Activated CD4-positive, alpha-beta T cell treated with anti-CD3 and anti-CD28 coated beads, Interleukin-2, amount 50 U/mL, for 1 hour (primary cell): ENCODE results near the gene MTMR3.
"Not testable (repeated sequence)": the region's sequence is repeated elsewhere in the genome, so short reads cannot be mapped to it uniquely, and the experiment has no call there.

Source experiments
- DNase-seq: peaks from one replicate; pipeline ENCODE4 v3.0.0-alpha.2; 2020

Gene MTMR3

DNA sequence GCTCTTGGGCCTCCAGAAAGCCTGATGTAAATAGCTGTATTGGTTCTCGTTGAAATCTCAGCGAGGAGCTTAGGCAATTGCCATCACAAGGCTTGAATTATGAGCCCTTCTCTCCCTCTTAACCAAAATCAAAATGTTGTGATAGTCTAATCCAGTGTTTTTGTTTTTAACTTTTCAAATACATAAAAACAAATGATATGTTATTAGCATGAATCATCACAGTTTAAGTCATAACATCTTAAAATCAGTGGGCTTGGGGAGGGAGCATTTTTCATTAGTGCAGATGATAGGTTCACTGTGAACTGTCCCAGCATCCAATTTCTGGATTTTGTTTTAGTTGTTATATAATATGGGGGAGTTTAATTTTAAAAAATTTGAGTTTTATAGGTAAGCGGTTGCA lies 148.4 kb downstream of the MTMR3 start:
- no peak for DNase-seq

- DNase-seq, result no peak
Observed at GRCh38 chr22:30031764-30032455, 148.9 kb downstream of the MTMR3 start.

DNA sequence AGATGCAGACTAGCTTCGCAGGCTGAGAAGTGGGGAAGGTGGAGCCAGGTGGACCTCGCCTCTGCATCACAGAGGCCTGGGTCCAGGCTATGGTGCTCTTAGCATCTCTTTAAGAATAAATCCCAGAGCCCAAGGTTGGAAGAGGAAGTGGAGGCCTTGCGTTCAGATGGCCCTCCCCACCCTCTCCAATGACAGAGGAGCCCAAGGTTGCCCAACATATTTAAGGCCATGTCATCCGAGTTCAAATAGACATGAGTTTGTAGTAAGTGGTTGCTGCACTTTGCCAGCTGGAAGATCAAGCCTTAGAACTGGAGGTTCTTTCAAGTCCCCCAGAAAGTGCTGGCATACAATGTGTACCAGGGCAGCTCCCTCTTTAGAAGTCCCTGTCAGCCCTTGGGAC lies 150.2 kb downstream of the MTMR3 start:
- DNase-seq, result no peak

- no peak for DNase-seq
Observed at GRCh38 chr22:30033901-30034300, 150.9 kb downstream of the MTMR3 start.

DNA sequence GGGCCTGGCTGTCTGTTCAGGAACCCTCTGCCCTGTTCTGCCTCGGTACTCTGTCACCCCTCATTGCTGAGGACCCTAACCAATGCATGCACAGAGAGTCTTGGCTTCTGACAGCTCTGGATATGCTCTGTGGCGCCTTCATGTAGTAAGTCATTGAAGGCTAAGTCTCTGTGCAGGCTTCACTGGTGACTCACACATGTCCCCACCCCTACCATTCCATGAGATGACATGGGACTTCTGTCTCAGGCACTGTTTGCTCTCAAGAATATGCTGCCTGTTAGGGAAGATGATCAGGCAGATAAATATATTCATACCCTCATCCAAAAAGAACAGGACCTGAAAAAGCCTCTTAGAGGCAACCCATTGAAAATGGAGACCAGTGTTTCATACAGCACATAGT lies 153.7 kb downstream of the MTMR3 start:
- DNase-seq, result no peak

GRCh38 chr22:30038219-30038618 lies 155.2 kb downstream of the MTMR3 start:
- no peak for DNase-seq

GRCh38 chr22:30040499-30041260 lies 157.7 kb downstream of the MTMR3 start:
- DNase-seq, result no peak

DNA sequence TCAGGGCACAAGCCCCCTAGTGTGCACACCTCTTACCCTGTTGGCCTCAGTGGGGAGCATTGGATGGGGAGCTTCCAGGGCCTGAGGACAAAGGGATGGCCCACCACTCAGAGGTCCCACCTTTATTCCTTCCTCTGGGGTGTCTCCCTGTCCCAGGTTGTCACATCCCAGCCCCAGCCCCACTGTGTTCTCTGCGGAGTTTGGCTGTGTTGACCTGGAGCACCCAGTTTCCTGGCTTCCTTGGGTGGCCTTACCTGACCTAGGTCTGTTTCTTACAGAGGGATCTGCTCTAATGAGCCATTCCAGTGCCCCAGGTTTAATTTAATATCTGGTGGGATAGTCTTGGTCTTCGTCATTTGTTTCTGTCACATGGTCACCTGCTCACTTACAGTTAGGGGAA lies 158.5 kb downstream of the MTMR3 start:
- no peak for DNase-seq

DNA sequence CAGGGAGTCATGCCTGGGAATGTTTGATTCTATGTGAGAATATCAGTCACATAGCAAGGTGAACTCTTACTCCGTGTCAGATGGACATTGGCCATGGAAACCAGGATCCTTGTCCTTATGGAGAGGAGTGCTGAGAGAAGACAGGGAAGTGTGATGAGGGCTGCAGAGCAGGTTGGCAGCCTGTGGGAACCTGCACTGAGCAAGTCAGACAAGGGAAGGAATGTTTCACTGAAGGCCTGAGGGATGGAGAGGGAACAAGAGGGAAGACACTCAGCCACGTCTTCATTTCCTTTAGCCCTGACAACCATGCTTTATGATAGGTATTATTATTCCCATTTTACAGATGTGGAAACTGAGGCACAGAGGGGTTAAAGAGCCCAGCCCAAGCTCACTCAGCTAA lies 158.9 kb downstream of the MTMR3 start:
- no peak for DNase-seq

GRCh38 chr22:30043161-30043560 lies 160.2 kb downstream of the MTMR3 start:
- no peak for DNase-seq

GRCh38 chr22:30044369-30044768 lies 161.4 kb downstream of the MTMR3 start:
- no peak for DNase-seq

- DNase-seq, result no peak
Observed at GRCh38 chr22:30044881-30045493, 162.0 kb downstream of the MTMR3 start.

DNA sequence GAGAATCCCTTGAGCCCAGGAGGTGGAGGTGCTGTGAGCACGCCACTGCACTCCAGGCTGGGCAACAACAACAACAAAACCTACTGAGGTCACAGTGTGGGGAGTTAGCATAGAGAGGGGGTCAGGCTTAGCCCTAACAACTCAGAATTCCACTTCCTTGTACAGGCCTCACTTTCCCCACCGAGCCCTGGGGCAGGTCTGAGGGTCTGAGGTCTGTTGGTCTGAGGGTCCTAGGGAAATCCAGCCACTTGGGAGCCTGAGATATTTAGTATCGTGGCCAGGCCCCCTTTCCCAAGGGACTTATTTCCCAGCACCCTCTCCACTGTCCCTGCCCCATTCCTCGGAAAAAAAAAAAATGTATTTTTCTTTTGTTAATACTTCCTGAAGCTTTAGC lies 162.5 kb downstream of the MTMR3 start:
- no peak for DNase-seq

DNA sequence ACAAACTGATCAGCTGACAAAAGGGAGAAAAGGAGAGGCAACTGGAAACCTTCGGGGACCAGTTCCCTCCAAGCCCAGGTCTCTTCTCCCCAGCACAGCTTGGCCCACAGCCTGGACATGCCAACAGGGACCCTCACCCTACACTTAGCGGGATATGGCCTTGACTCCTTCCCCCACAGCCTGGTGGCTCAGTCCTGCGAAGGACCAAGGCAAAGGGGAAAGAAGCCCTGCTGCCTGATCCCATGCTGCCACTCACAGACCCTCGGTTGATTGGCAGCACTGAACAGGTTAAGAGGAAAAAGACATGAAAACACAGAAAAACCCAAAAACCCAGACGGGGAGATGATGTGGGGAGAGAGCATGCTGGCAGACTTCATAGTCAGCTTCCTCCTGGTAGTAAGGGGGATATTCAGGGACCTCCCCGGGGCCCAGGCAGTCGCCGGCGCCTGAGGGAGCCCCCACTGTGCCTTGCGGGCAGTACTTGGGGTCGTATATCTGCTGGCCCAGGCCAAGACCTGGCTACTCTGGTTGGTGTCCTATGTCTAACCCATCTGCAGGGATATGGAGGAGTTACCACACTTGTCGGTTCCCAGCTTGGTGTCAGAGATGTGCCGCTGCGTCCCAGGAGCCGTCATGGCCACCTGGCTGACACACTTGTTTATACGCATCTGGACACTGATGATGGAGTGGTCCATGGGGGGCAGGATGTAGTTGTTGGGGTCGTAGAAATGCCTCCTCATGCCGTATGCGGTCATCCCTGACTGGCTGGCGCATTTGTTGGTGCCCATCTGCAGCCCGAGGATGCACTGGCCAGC lies 163.1 kb downstream of the MTMR3 start:
- no peak for DNase-seq

DNA sequence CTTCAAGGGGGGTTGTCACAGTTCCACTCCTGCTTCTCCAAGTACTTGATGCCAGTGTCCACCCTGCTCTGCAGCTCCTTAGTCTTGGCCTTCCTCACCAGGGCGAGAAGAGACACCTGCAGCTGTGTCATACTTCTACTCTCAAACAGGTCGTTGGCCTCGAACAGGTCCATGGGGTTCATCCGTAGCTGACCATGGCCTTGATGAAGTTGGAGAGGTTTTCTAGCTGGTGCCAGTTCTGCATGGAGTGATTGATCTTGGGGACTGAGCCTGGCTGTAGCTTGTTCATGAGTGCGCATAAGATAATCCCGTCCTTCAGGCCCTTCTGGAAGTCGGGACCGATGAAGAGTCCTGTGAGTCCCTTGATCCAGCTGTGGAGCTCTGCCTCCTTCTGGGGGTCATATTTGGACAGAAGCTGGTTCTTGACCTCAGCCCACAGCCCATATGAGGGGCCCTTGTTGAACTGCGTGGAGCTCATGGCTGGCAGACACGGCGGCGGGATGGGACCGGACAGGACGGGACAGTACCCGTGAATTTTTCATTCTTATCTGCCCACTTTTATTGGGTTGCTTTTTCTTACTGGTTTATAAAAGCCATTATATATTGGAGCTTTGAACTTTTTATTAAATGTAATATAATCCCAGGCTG lies 163.9 kb downstream of the MTMR3 start:
- no peak for DNase-seq

DNA sequence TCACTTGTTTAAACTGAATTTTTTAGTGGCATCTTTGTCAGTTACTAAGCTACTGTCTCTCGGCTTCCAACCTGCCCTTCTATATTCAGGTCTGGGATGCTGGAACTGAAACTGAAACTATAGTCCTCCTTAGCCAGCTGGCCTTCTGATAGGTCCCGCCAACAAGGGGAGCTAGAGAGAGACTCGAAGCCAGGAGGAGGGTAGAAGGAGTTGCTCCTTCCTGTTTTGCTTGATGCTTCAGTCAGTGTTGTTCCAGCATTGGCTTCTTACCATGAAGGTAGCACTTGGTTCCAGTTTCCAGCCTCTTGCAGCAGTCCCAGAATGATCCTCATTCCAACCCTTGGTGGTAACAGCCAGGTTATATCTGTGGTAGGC lies 164.4 kb downstream of the MTMR3 start:
- peak; percentile 24 for DNase-seq

GRCh38 chr22:30048681-30049080 lies 165.7 kb downstream of the MTMR3 start:
- DNase-seq, result no peak

GRCh38 chr22:30054067-30054763 lies 171.2 kb downstream of the MTMR3 start:
- no peak for DNase-seq

- DNase-seq, result no peak
Observed at GRCh38 chr22:30054764-30055069, 171.7 kb downstream of the MTMR3 start.

- DNase-seq, result no peak
Observed at GRCh38 chr22:30056015-30056414, 173.0 kb downstream of the MTMR3 start.

DNA sequence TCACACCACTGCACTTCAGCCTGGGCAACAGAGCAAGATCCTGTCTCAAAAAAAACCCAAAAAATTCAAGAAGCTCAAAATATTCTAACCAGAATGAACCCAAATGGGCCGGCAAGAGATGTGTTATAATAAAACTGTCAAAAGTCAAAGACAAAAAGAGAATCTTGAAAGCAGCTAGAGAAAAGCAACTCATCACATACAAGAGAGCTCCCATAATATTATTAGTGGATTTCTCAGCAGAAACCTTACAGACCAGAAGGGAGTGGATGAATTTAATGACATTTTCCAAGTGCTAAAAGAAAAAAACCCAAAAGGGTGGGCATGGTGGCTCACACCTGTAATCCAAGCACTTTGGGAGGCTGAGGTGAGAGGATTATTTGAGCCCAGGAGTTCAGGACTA lies 174.4 kb downstream of the MTMR3 start:
- no peak for DNase-seq

- not testable (repeated sequence) for DNase-seq
Observed at GRCh38 chr22:30059346-30060020, 176.5 kb downstream of the MTMR3 start.
